HCT116 (cell line): ENCODE data around the gene SLC22A6. TPM values are rescaled to one million over a fixed set of nuclear protein-coding genes. Genes with fewer than 3 reads are reported as not detected.

Experiments used
- ATAC-seq: fragments of 200-7000 bp; cut with Tn5 transposase; 2 replicates; pipeline ENCODE4 v1.9.1; 2020; ENCODE audit warnings: mild to moderate bottlenecking, moderate library complexity
- BruUV-seq: library from RNA; stranded (reverse); fragments of 400-500 nt; replicated peaks from 2 replicates; lab custom pipeline; 2021; lab: Mats Ljungman, UMichigan
- CTCF ChIA-PET: fragments of 300-600 bp; sonication (Branson Sonifier 250); formaldehyde crosslinking; loops from one replicate; lab custom pipeline; 2021; ENCODE audit warnings: antibody characterized with exemption; lab: Charles Lee
- POLR2A ChIA-PET: fragments of 300-600, 350-600 bp; sonication (Branson Sonifier 250); formaldehyde crosslinking; loops from one replicate; lab custom pipeline; 2021; ENCODE audit warnings: antibody characterized with exemption; lab: Charles Lee
- RAD21 ChIA-PET, 2 experiments: fragments of 300-600 bp; sonication (Branson Sonifier 250); formaldehyde crosslinking; loops; one replicate each; lab custom pipeline; 2023; ENCODE audit warnings: low total read pairs in 2 of 2; ENCODE audit not compliant: uncharacterized antibody in 2 of 2, unreplicated experiment in 2 of 2, low non-redundant PET in 1 of 2; lab: Charles Lee
- DNase-seq: peaks from one replicate; pipeline ENCODE4 v3.0.0-alpha.2; 2010; ENCODE audit warnings: low read depth, low spot score
- H2AFZ ChIP-seq: fragments of 200-600 bp; shearing (Covaris generic), sonication (generic); 2 replicates; pipeline ENCODE4 v1.6.1; 2017; ENCODE audit warnings: low read depth, mixed run types, mixed read lengths, antibody characterized with exemption, low read length; ENCODE audit not compliant: poor library complexity, severe bottlenecking
- H3K27ac ChIP-seq: 2 replicates; pipeline ENCODE4 v1.5.1; 2012; ENCODE audit warnings: low read depth, low read length
- H3K27me3 ChIP-seq: fragments of 200-600 bp; sonication (generic); 2 replicates; pipeline ENCODE4 v1.6.1; 2016; ENCODE audit warnings: mixed run types, low read length, mixed read lengths; ENCODE audit not compliant: insufficient read depth
- H3K36me3 ChIP-seq, 2 experiments: fragments of 200-500 bp in 1 of 2; fragments of 200-600 bp in 1 of 2; sonication (Bioruptor generic) in 1 of 2; sonication (generic) in 1 of 2; 2 replicates each; pipeline versions ENCODE4 v1.5.1 to v1.6.1; 2014 to 2016; ENCODE audit warnings: low read length in 2 of 2, inconsistent platforms in 1 of 2, mixed read lengths in 1 of 2, mixed run types in 1 of 2; ENCODE audit not compliant: insufficient read depth in 2 of 2, control insufficient read depth in 1 of 2
- H3K4me1 ChIP-seq, 2 experiments: fragments of 200-600 bp in 1 of 2; sonication (generic) in 1 of 2; 2 replicates each; pipeline versions ENCODE4 v1.5.1 to v1.6.1; 2012 to 2017; ENCODE audit warnings: low read length in 2 of 2, inconsistent platforms in 1 of 2, mild to moderate bottlenecking in 1 of 2, mixed read lengths in 1 of 2, mixed run types in 1 of 2, moderate library complexity in 1 of 2; ENCODE audit not compliant: insufficient read depth in 2 of 2, control insufficient read depth in 1 of 2
- H3K4me2 ChIP-seq: fragments of 200-600 bp; sonication (generic); 2 replicates; pipeline ENCODE4 v1.6.1; 2017; ENCODE audit warnings: mixed run types, low read length, mixed read lengths
- H3K4me3 ChIP-seq, 2 experiments: fragments of 200-600 bp in 1 of 2; sonication (generic) in 1 of 2; replicated peaks in 1 of 2; 2 replicates each; pipeline ENCODE4 v1.5.1; 2011 to 2016; ENCODE audit warnings: low read length in 2 of 2, control low read depth in 1 of 2, low read depth in 1 of 2, mild to moderate bottlenecking in 1 of 2, mixed read lengths in 1 of 2, mixed run types in 1 of 2
- H3K79me2 ChIP-seq: fragments of 200-600 bp; sonication (generic); 2 replicates; pipeline ENCODE4 v1.6.1; 2017; ENCODE audit warnings: mild to moderate bottlenecking, mixed run types, low read length, moderate library complexity, mixed read lengths; ENCODE audit not compliant: insufficient read depth
- H3K9ac ChIP-seq: fragments of 200-600 bp; sonication (generic); 2 replicates; pipeline ENCODE4 v1.6.1; 2016; ENCODE audit warnings: low read length, mixed read lengths
- H3K9me2 ChIP-seq: fragments of 200-600 bp; sonication (generic), shearing (Covaris generic); 2 replicates; pipeline ENCODE4 v1.6.1; 2017; ENCODE audit warnings: mixed run types, mild to moderate bottlenecking, moderate library complexity; ENCODE audit not compliant: insufficient read depth
- H3K9me3 ChIP-seq, 2 experiments: fragments of 200-500 bp in 1 of 2; fragments of 200-600 bp in 1 of 2; sonication (Bioruptor generic) in 1 of 2; sonication (generic) in 1 of 2; 2 replicates each; pipeline ENCODE4 v1.6.1; 2014 to 2017; ENCODE audit warnings: low read length in 2 of 2, mixed read lengths in 2 of 2, inconsistent platforms in 1 of 2, low read depth in 1 of 2, mild to moderate bottlenecking in 1 of 2, mixed run types in 1 of 2, moderate library complexity in 1 of 2; ENCODE audit not compliant: control insufficient read depth in 1 of 2, insufficient read depth in 1 of 2
- H4K20me1 ChIP-seq: fragments of 200-600 bp; sonication (generic), shearing (Covaris generic); 2 replicates; pipeline ENCODE4 v1.6.1; 2017; ENCODE audit warnings: mixed run types, mild to moderate bottlenecking, moderate library complexity; ENCODE audit not compliant: insufficient read depth
- CTCF ChIP-seq, 3 experiments: fragments of 200-600 bp in 1 of 3; sonication (generic) in 1 of 3; IDR thresholded peaks in 2 of 3; conservative IDR thresholded peaks in 1 of 3; 2 replicates each; pipeline ENCODE4 v1.5.1; 2012 to 2017; ENCODE audit warnings: low read depth in 2 of 3, low read length in 2 of 3, antibody characterized with exemption in 1 of 3, borderline replicate concordance in 1 of 3, control low read depth in 1 of 3, mild to moderate bottlenecking in 1 of 3, mixed read lengths in 1 of 3, mixed run types in 1 of 3, moderate library complexity in 1 of 3; ENCODE audit not compliant: insufficient read depth in 1 of 3
- ELF1 ChIP-seq: IDR thresholded peaks from 2 replicates; pipeline ENCODE4 v1.6.1; 2012; ENCODE audit warnings: low read depth, borderline replicate concordance
- EZH2phosphoT487 ChIP-seq: fragments of 200-600 bp; IDR thresholded peaks from 2 replicates; pipeline ENCODE4 v1.6.1; 2018; ENCODE audit warnings: antibody characterized with exemption, borderline replicate concordance
- POLR2A ChIP-seq: IDR thresholded peaks from 2 replicates; pipeline ENCODE4 v1.7.0; 2011; ENCODE audit warnings: borderline replicate concordance; ENCODE audit not compliant: insufficient read depth, insufficient read length; ENCODE audit errors: extremely low read depth
- RAD21 ChIP-seq: IDR thresholded peaks from 2 replicates; pipeline ENCODE4 v1.6.1; 2012; ENCODE audit warnings: low read depth, mild to moderate bottlenecking
- TCF7L2 ChIP-seq: IDR thresholded peaks from 2 replicates; pipeline ENCODE4 v1.7.0; 2011; ENCODE audit warnings: borderline replicate concordance, inconsistent platforms; ENCODE audit not compliant: insufficient read depth, insufficient read length; ENCODE audit errors: extremely low read depth
- intact Hi-C: fragments of 100-400 bp; cut with micrococcal nuclease; formaldehyde crosslinking; loops from 2 replicates; pipeline ENCODE4 v1.10.0; 2022
- total RNA-seq: library from RNA; stranded (reverse); gene quantifications from one replicate; pipeline ENCODE4 v1.2.1, GENCODE V29; 2021; ENCODE audit not compliant: unreplicated experiment
- TF ChIP-seq, protein P1 (sequence below): IDR thresholded peaks from 2 replicates; pipeline ENCODE4 v1.6.1; 2012; ENCODE audit warnings: low read depth
- TF ChIP-seq, protein P2 (sequence below): IDR thresholded peaks from 2 replicates; pipeline ENCODE4 v1.6.1; 2011; ENCODE audit warnings: mild to moderate bottlenecking, low read length, moderate library complexity; ENCODE audit not compliant: insufficient replicate concordance; ENCODE audit errors: extremely low read depth

Gene SLC22A6
- total RNA-seq, 1 experiment from 2014 or later: not detected

DNA sequence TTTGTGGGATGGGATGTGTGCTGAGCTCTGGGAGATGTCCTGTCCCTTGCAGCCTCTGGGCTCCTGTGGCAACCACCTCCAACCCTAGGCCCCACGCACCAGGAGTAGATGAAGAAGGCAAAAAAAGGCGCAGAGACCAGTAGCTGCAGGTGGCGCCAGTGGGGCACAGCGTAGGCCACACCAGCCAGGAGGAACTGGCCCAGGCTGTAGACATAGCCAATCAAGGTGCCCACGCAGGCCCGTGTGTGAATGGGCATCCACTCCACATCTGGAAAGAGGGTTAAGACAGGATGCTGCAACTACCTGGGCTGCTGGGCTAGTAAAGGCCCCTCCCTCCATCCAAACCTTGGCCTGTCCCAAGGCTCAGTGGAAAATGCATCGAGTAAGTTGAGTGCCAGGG lies 3.0 kb downstream of the SLC22A6 start:
- H3K9ac ChIP-seq: no peak overlapping the region
- H4K20me1 ChIP-seq: no peaks in the 10 kb centered on the region
- BruUV-seq: no TSS peak
- ATAC-seq (peak; percentile 90), DNase-seq (no peak)
- no peak overlapping the region for H3K4me2 ChIP-seq
- peaks cover 3% of the 10 kb centered on the region; the same call in 1 of the 2 replicates for H3K27me3 ChIP-seq
- no peak overlapping the region for H3K27ac ChIP-seq
- no peaks in the 10 kb centered on the region for H3K9me3 ChIP-seq
- no peaks in the 10 kb centered on the region for H3K79me2 ChIP-seq
- H2AFZ ChIP-seq: no peak overlapping the region
- no peak overlapping the region for H3K4me3 ChIP-seq
- TF ChIP-seq TCF7L2: no peak
- no peak for TF ChIP-seq ELF1
- TF ChIP-seq CTCF (IDR thresholded peaks at IDR 0.05 in 2 of 3, conservative IDR thresholded peaks at IDR 0.05 in 1 of 3; ENCODE audit: borderline replicate concordance in 1 of 3, insufficient read depth in 1 of 3, low read depth in 2 of 3, low read length in 2 of 3): peak; percentile 15 to 50 (median 48); a peak in 5 of 6 replicates
- TF ChIP-seq EZH2phosphoT487: no peak
- peak; percentile 27 for TF ChIP-seq RAD21
- TF ChIP-seq POLR2A: no peak
- no peaks in the 10 kb centered on the region for H3K36me3 ChIP-seq
- ChIA-PET CTCF (interaction anchor here (1.3 kb wide), 1 partner anchor 42 kb away, joined by 3 read pairs; no protein-coding TSS in a partner anchor), RAD21 (no interaction called here), POLR2A (no interaction called here)
- H3K4me1 ChIP-seq: no peaks in the 10 kb centered on the region
- no peaks in the 10 kb centered on the region for H3K9me2 ChIP-seq
- intact Hi-C loops: no loop called here

GRCh38 chr11:62980133-62980760 lies 4.5 kb downstream of the SLC22A6 start:
- Histone ChIP-seq H3K79me2 (no peaks in the 10 kb centered on the region), H3K27me3 (no peaks in the 10 kb centered on the region), H3K9me3 (no peaks in the 10 kb centered on the region), H3K4me2 (no peak overlapping the region), H4K20me1 (no peaks in the 10 kb centered on the region), H3K4me3 (no peak overlapping the region), H3K27ac (no peak overlapping the region), H3K9me2 (no peaks in the 10 kb centered on the region), H3K9ac (no peak overlapping the region), H3K36me3 (no peaks in the 10 kb centered on the region), H3K4me1 (peaks cover 3 to 8% of the 10 kb centered on the region in 2 experiments; a peak in 3 of 4 replicates), H2AFZ (no peak overlapping the region)
- POLR2A ChIA-PET: no interaction called here
- no peak for DNase-seq
- intact Hi-C loops: no loop called here
- RAD21 ChIA-PET: no interaction called here
- no peak for ATAC-seq
- TF ChIP-seq, protein P1, sequence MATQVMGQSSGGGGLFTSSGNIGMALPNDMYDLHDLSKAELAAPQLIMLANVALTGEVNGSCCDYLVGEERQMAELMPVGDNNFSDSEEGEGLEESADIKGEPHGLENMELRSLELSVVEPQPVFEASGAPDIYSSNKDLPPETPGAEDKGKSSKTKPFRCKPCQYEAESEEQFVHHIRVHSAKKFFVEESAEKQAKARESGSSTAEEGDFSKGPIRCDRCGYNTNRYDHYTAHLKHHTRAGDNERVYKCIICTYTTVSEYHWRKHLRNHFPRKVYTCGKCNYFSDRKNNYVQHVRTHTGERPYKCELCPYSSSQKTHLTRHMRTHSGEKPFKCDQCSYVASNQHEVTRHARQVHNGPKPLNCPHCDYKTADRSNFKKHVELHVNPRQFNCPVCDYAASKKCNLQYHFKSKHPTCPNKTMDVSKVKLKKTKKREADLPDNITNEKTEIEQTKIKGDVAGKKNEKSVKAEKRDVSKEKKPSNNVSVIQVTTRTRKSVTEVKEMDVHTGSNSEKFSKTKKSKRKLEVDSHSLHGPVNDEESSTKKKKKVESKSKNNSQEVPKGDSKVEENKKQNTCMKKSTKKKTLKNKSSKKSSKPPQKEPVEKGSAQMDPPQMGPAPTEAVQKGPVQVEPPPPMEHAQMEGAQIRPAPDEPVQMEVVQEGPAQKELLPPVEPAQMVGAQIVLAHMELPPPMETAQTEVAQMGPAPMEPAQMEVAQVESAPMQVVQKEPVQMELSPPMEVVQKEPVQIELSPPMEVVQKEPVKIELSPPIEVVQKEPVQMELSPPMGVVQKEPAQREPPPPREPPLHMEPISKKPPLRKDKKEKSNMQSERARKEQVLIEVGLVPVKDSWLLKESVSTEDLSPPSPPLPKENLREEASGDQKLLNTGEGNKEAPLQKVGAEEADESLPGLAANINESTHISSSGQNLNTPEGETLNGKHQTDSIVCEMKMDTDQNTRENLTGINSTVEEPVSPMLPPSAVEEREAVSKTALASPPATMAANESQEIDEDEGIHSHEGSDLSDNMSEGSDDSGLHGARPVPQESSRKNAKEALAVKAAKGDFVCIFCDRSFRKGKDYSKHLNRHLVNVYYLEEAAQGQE: peak; percentile 65
- TF ChIP-seq, protein P2, sequence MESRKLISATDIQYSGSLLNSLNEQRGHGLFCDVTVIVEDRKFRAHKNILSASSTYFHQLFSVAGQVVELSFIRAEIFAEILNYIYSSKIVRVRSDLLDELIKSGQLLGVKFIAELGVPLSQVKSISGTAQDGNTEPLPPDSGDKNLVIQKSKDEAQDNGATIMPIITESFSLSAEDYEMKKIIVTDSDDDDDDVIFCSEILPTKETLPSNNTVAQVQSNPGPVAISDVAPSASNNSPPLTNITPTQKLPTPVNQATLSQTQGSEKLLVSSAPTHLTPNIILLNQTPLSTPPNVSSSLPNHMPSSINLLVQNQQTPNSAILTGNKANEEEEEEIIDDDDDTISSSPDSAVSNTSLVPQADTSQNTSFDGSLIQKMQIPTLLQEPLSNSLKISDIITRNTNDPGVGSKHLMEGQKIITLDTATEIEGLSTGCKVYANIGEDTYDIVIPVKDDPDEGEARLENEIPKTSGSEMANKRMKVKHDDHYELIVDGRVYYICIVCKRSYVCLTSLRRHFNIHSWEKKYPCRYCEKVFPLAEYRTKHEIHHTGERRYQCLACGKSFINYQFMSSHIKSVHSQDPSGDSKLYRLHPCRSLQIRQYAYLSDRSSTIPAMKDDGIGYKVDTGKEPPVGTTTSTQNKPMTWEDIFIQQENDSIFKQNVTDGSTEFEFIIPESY: no peak
- TF ChIP-seq EZH2phosphoT487: no peak
- CTCF ChIA-PET: interaction anchor here (0.8 kb wide), 1 partner anchor 71 kb away, joined by 3 read pairs; no protein-coding TSS in a partner anchor
- BruUV-seq: no TSS peak
